ENCODE measurements around the gene HIBADH.

HIBADH gene

DNA sequence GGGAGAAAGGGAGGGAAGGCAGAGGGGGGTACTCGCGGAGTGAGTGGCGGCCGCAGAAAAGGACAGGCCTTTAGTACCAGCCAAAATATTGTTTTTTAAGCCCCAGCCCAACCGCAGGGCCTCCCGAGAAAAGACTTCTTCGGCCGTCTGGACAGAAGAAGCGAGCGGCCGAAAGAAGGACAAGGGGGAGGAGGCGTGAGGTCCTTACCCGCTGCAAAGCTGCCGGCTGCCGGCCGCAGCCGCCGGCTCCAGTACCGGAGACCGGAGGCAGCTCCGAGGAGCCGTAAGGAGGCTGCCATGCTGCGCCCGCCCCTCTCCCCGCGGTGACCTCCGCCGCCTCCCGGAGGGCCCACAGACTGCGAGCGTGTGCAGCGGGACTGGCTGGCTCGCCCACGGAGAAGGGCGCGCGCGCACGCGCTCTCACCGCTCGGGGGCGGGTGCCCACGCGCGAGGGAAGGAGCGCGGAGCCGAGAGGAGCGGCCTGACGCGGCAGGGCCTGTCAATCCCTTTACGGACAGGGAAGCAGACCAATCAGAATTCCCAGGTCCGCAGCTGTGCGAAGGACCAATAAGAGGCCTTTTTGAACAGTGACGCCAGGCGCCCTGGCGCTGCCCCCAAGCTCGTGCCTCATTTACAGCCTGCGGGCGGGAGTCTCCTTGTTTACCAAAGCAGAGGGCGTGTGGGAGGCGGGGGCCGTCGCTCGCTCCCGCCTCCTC, at the start of gene HIBADH:
TSS of gene HIBADH (minus strand) at position 394 of the 716 bp plus-strand sequence. CDS start at position 299, 95 bp downstream.
- H3K27ac ChIP-seq: peak within 1 kb of the TSS; percentile 84
- TF ChIP-seq, protein P1, sequence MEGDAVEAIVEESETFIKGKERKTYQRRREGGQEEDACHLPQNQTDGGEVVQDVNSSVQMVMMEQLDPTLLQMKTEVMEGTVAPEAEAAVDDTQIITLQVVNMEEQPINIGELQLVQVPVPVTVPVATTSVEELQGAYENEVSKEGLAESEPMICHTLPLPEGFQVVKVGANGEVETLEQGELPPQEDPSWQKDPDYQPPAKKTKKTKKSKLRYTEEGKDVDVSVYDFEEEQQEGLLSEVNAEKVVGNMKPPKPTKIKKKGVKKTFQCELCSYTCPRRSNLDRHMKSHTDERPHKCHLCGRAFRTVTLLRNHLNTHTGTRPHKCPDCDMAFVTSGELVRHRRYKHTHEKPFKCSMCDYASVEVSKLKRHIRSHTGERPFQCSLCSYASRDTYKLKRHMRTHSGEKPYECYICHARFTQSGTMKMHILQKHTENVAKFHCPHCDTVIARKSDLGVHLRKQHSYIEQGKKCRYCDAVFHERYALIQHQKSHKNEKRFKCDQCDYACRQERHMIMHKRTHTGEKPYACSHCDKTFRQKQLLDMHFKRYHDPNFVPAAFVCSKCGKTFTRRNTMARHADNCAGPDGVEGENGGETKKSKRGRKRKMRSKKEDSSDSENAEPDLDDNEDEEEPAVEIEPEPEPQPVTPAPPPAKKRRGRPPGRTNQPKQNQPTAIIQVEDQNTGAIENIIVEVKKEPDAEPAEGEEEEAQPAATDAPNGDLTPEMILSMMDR (IDR thresholded peaks at IDR 0.05): no peak
- TF ChIP-seq ZFX (IDR thresholded peaks at IDR 0.05; ENCODE audit: borderline replicate concordance): no peak

- TF ChIP-seq, protein P1 (IDR thresholded peaks at IDR 0.05): no peak
- no peak for TF ChIP-seq ZFX (IDR thresholded peaks at IDR 0.05; ENCODE audit: borderline replicate concordance)
- no peak overlapping the region for H3K27ac ChIP-seq
Observed at GRCh38 chr7:27712217-27712616, 49.5 kb upstream of the HIBADH start.

DNA sequence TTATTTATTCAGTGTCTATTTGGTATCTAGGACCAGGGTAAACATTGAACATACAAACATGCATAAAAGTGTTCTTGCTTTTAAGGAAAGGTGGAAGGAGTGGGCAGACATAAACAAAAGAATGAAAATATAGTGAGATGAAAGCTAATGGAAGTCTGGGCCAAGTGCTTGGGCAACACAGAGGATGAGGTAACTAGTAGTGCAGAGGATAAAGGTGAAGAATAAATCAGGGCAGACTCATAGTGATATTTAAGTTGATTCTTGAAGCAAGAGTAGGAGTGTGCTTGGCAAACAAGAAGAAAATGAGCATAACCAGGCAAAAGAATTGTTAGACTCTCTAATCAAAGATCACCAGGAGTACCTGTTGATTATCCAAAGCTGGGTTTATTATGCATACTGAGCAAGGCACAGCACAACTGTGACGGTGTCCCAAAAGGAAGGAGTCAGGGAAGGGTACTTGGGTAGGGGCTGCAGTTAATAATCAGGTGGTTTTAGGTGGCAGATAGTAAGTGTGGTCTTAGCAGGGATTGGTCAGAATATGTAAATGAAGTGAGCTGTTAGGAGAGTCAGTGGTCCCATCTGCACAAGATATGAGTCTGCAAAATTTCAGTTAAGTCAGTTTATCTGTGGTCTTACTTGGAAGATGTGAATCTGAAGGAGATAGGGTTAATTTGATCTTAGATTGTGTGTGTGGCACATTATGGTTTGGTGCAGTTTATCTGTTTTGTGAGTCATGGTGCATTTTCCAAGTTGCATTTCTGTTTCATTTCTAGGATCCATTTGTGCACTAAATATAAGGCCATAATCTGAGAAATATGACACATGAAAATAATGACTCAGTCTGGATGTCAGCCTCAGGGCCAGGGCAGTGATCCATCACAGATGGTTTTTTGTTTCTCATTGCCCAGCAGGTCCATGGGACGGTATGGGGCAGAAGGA, 46.7 kb upstream of the HIBADH start:
- no peak overlapping the region for H3K27ac ChIP-seq
- TF ChIP-seq, protein P1 (IDR thresholded peaks at IDR 0.05): no peak
- TF ChIP-seq ZFX (IDR thresholded peaks at IDR 0.05; ENCODE audit: borderline replicate concordance): no peak

DNA sequence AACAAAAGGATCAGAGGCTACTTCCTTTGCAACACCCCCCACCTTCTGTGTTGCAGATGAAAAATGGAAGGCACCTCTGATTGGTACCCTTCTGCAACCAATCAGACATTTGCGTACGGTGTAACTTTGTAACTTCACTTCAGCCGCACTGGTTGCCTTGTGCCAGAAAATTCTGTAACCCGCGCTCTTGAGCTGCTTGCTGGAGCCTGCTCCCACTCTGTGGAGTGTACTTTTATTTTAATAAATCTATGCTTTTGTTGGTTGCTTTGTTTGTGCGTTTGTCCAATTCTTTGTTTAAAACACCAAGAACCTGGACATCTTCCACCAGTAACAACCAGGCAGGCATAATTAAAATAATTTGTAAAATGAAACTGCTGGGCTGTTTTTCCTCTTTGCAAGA, 45.8 kb upstream of the HIBADH start:
- no peak for TF ChIP-seq ZFX (IDR thresholded peaks at IDR 0.05; ENCODE audit: borderline replicate concordance)
- TF ChIP-seq, protein P1 (IDR thresholded peaks at IDR 0.05): no peak
- no peak overlapping the region for H3K27ac ChIP-seq

- no peak overlapping the region for H3K27ac ChIP-seq
- no peak for TF ChIP-seq ZFX (IDR thresholded peaks at IDR 0.05; ENCODE audit: borderline replicate concordance)
- TF ChIP-seq, protein P1 (IDR thresholded peaks at IDR 0.05): no peak
Observed at GRCh38 chr7:27705200-27705594, 42.5 kb upstream of the HIBADH start.

DNA sequence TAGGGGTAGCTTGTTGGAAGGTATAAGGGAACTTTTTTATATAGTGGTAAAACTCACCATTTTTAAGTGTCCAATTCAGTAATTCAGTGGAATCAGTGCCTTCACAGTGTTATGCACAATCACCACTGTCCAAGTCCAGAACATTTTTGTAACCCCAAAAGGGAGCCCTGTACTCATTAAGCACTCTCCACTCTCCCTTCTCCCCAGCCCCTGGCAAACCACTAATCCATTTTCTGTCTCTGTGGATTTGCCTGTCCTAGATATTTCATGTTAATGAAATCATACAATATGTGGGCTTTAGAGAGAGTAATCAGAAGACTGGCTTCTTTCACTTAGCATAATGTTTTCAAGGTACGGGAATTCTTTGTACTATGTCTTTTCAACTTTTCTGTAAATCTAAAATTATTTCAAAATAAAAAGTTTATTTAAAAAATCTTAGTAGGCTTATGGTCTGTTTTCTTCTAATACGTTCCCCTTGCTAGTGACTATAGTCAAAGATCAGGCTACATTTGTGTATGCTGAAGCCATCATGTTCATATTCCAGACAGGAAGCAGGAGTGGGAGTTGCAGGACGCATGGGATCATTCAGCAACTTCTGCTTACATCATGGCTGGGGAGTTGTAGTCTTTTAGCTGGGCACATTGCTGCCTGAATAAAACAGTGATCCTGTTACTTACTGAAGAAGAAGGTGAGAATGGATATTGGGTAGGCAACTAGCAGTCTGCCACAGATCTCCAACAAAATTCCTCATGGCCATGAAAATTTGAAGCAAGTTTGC, 41.9 kb upstream of the HIBADH start:
- no peak overlapping the region for H3K27ac ChIP-seq

More for the DNA sequence above, 41.9 kb upstream of the HIBADH start:
- TF ChIP-seq, protein P1 (IDR thresholded peaks at IDR 0.05): no peak
- TF ChIP-seq ZFX (IDR thresholded peaks at IDR 0.05; ENCODE audit: borderline replicate concordance): no peak
